Activated CD4-positive, alpha-beta T cell treated with anti-CD3 and anti-CD28 coated beads for 4 hours (primary cell): Measurements from ENCODE around the gene GRAMD4.
"Not testable (repeated sequence)": the region's sequence is repeated elsewhere in the genome, so short reads cannot be mapped to it uniquely, and the experiment has no call there.

Experiments
- DNase-seq, 2 donors: peaks; one replicate each; pipeline ENCODE4 v3.0.0-alpha.2; 2020

GRAMD4 gene

GRCh38 chr22:46640293-46641055, 20.3 kb downstream of the GRAMD4 start:
- DNase-seq = no peak

GRCh38 chr22:46641811-46642266, 21.7 kb downstream of the GRAMD4 start:
- DNase-seq = no peak

- not testable (repeated sequence) for DNase-seq
Measured at GRCh38 chr22:46642840-46643480, 22.8 kb downstream of the GRAMD4 start.

GRCh38 chr22:46646531-46647215, 26.5 kb downstream of the GRAMD4 start:
- no peak for DNase-seq

- not testable (repeated sequence) for DNase-seq
Measured at GRCh38 chr22:46648225-46648820, 28.1 kb downstream of the GRAMD4 start.

- DNase-seq = no peak
Measured at GRCh38 chr22:46649141-46650077, 29.2 kb downstream of the GRAMD4 start.

GRCh38 chr22:46650078-46650810, 30.1 kb downstream of the GRAMD4 start:
- DNase-seq = no peak

GRCh38 chr22:46651316-46651715, 31.1 kb downstream of the GRAMD4 start:
- no peak for DNase-seq

- DNase-seq = no peak
Measured at GRCh38 chr22:46652081-46652846, 32.1 kb downstream of the GRAMD4 start.

- DNase-seq = no peak
Measured at GRCh38 chr22:46652847-46653331, 32.7 kb downstream of the GRAMD4 start.

- peak; percentile 37 to 42 for DNase-seq
Measured at GRCh38 chr22:46653596-46653995, 33.4 kb downstream of the GRAMD4 start.

- DNase-seq = no peak
Measured at GRCh38 chr22:46654426-46654825, 34.2 kb downstream of the GRAMD4 start.

- DNase-seq = no peak
Measured at GRCh38 chr22:46654927-46655595, 34.9 kb downstream of the GRAMD4 start.

GRCh38 chr22:46655861-46656608, 35.8 kb downstream of the GRAMD4 start:
- DNase-seq = no peak

- DNase-seq = no peak
Measured at GRCh38 chr22:46656856-46657654, 36.9 kb downstream of the GRAMD4 start.

GRCh38 chr22:46657655-46657953, 37.4 kb downstream of the GRAMD4 start:
- no peak for DNase-seq

GRCh38 chr22:46657996-46658947, 38.1 kb downstream of the GRAMD4 start:
- no peak for DNase-seq
